Hepatocyte (in vitro differentiated cells): ENCODE data around the gene ZGRF1.

Experiments used
- CTCF ChIP-seq: fragments of 200-600 bp; sonication (generic); IDR thresholded peaks from 2 replicates; pipeline ENCODE4 v1.5.1; 2016; ENCODE audit warnings: antibody characterized with exemption, mild to moderate bottlenecking; ENCODE audit not compliant: poor library complexity
- EZH2phosphoT487 ChIP-seq: fragments of 200-600 bp; sonication (generic); IDR thresholded peaks from one replicate; pipeline ENCODE4 v1.6.1; 2018; ENCODE audit warnings: antibody characterized with exemption, mild to moderate bottlenecking, low read depth, moderate library complexity; ENCODE audit not compliant: unreplicated experiment, severe bottlenecking

- TF ChIP-seq CTCF = no peak
- no peak for TF ChIP-seq EZH2phosphoT487
These were observed 13.6 kb upstream of the ZGRF1 start for GRCh38 chr4:112650332-112650731.
